ENCODE results near the gene EPS8L1.
"Not testable (repeated sequence)": the region's sequence is repeated elsewhere in the genome, so short reads cannot be mapped to it uniquely, and the experiment has no call there.

EPS8L1 gene

DNA sequence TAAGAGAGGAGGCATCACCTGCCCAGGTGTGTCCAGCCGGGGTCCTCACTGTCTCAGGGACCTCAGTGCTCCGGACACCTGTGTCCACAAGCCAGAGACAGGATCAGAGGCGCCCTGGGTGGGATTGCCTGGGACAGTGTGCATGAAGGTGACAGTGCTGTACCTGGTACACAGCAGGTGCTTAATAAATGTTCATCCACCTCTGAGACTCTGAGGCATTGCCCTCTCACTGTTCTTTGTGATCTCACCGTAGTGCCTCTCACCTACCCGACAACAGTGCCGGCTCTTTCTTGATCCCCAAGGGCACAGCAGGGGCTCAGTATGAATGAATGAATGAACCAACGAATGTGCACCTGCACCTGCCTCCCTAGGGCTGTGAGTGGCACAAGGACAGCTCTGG is 21.9 kb upstream of the EPS8L1 start:
- no peak for DNase-seq (ENCODE audit: low read depth)
- no peak overlapping the region for H3K4me3 ChIP-seq (ENCODE audit: low read depth, low read length)
- TF ChIP-seq, protein P1, sequence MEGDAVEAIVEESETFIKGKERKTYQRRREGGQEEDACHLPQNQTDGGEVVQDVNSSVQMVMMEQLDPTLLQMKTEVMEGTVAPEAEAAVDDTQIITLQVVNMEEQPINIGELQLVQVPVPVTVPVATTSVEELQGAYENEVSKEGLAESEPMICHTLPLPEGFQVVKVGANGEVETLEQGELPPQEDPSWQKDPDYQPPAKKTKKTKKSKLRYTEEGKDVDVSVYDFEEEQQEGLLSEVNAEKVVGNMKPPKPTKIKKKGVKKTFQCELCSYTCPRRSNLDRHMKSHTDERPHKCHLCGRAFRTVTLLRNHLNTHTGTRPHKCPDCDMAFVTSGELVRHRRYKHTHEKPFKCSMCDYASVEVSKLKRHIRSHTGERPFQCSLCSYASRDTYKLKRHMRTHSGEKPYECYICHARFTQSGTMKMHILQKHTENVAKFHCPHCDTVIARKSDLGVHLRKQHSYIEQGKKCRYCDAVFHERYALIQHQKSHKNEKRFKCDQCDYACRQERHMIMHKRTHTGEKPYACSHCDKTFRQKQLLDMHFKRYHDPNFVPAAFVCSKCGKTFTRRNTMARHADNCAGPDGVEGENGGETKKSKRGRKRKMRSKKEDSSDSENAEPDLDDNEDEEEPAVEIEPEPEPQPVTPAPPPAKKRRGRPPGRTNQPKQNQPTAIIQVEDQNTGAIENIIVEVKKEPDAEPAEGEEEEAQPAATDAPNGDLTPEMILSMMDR (IDR thresholded peaks at IDR 0.05; ENCODE audit: control insufficient read depth, extremely low read depth, insufficient read depth): no peak

DNA sequence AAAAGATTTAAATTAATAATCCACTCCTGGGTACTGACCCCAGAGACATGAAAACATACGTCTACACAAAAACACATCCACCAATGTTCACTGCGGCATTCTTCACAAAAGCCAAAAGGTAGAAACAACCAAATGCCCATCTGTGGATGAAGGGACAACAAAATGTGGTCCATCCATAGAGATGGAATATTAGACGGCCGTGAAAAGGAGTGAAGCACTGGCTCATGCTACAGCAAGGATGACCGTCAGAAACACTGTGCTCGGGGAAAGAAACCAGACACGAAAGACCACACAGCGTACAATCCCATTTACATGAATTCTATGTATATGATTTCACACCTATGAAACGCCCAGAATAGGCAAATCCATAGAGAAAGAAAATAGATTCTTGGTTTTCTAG is 18.8 kb upstream of the EPS8L1 start:
- no peak overlapping the region for H3K4me3 ChIP-seq (ENCODE audit: low read depth, low read length)
- TF ChIP-seq, protein P1 (IDR thresholded peaks at IDR 0.05; ENCODE audit: control insufficient read depth, extremely low read depth, insufficient read depth): no peak
- no peak for DNase-seq (ENCODE audit: low read depth)

DNA sequence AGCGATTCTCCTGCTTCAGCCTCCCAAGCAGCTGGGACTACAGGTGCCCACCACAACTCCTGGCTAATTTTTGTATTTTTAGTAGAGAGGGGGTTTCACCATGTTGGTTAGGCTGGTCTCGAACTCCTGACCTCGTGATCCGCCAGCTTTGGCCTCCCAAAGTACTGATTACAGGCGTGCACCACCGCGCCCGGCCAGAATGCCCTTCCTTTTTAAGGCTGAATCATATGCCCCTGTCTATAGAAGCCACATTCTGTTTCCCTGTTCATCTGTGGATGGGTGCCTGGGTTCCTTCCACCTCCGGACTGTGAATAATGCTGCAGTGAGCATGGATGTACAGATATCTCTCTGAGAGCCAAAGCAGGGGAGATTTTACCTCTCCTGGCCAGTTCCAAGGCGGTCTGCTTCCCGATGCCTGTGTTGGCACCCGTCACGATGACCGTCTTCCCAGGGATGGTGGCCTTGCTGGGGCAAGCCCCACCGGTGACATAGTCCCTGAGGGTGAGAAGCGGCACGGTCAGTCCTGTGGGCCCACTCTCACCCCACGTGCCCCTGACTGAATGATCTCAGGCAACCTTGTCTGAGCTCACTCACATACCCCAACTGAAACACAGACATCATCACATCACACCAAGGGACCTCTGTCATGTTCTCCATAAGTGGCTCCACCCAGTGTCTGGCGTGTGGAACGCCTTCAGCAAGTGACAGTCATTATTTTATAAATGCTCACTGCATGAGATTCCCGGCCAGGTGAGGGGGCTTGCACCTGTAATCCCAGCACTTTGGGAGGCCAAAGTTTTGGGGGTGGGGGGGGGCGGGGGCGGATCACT is 16.7 kb upstream of the EPS8L1 start:
- TF ChIP-seq, protein P1 (IDR thresholded peaks at IDR 0.05; ENCODE audit: control insufficient read depth, extremely low read depth, insufficient read depth): 0 out of 2 replicates have a peak, but pooled peaks have one; percentile 8
- DNase-seq (ENCODE audit: low read depth): no peak
- H3K4me3 ChIP-seq (ENCODE audit: low read depth, low read length): no peak overlapping the region

DNA sequence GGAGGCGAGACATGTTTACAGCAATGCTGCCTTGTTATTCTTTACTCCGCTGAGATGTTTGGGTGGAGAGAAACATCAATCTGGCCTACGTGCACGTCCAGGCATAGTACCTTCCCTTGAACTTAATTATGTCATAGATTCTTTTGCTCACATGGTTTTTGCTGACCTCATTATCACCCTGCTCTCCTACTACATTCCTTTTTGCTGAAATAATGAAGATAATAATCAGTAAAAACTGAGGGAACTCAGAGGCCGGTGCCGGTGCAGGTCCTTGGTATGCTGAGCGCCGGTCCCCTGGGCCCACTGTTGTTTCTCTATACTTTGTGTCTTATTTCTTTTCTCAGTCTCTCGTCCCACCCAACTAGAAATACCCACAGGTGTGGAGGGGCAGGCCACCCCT is 15.4 kb upstream of the EPS8L1 start:
- DNase-seq (ENCODE audit: low read depth); H3K4me3 ChIP-seq (ENCODE audit: low read depth, low read length): not testable (repeated sequence)

DNA sequence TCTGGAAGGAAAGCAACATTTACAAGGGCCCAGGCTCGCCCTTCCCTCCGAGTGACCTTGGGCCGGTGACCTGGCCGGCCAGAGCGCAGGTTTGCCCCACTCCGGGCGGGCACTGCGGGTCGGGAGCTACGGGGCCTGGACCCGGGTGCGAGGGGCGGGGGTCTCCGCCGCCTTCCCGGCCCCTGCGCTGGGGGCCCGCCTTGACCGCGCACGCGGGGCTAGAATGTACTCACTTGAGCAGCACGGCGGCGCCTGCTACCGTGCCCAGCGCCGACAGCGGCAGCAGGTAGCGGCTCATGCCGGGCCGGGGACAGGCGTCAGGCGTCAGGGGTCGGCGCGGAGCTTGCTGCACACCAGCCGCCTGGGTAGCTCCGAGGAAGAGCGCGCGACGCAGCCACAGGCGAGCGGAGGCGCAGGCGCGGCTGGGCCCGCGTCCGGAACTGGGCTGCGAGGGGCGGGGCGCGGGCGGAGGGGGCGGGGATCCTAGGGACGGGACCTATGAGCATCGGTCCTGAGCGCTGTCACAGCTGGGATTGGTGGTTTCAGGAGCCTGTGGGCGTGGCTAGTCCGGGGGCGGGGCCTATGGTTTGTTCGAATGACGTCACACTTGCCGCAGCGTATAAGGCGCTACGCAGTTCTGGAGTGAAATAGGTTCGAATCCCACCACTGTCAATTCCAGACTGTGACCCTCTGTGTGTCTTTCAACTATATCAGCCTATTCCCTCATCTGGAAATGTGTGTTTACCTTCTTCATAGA is 12.8 kb upstream of the EPS8L1 start, which contains the start of gene RDH13:
Gene RDH13 (minus strand): TSS at position 414 of the 757 bp plus-strand sequence. CDS start 116 bp downstream, at position 298.
- H3K4me3 ChIP-seq (ENCODE audit: low read depth, low read length): peak within 1 kb of the TSS; percentile 86
- DNase-seq (ENCODE audit: low read depth): peak; percentile 91
- TF ChIP-seq, protein P1 (IDR thresholded peaks at IDR 0.05; ENCODE audit: control insufficient read depth, extremely low read depth, insufficient read depth): no peak

DNA sequence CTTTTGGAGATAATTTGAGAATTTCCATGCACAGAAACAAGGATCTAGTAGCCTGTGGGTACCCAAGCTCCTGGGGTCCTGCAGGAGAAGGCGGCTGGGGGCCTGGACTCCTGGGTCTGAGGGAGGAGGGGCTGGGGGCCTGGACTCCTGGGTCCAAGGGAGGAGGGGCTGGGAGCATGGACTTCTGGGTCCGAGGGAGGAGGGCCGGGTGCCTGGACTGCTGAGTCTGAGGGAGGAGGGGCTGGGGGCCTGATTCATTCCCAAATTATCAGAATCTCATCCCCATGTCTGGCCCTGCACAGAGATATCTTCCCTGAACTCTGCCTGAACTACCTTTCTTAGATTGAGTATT is 12.2 kb upstream of the EPS8L1 start:
- TF ChIP-seq, protein P1 (IDR thresholded peaks at IDR 0.05; ENCODE audit: control insufficient read depth, extremely low read depth, insufficient read depth): no peak
- peak overlapping the region; percentile 86; the same call in 1 of the 2 replicates for H3K4me3 ChIP-seq (ENCODE audit: low read depth, low read length)
- DNase-seq (ENCODE audit: low read depth): no peak

DNA sequence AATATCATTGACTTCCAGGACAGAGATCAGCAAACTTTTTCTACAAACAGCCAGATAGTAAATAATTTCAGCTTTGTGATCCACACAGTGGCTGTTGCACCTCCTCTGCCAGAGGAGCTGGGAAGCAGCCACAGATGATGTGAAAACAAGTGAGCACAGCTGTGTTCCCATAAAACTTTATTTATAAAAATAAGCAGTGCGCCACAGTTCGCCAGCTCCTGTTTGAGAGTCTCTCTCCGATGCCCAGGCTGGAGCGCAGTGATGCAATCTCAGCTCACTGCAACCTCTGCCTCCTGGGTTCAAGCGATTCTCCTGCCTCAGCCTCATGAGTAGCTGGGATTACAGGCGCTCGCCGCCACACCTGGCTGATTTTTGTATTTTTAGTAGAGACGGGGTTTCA is 10.2 kb upstream of the EPS8L1 start:
- not testable (repeated sequence) for H3K4me3 ChIP-seq (ENCODE audit: low read depth, low read length); DNase-seq (ENCODE audit: low read depth)

Measured in LNCaP clone FGC (cell line).